Thoracic aorta (tissue), 2 donors: ENCODE measurements around the gene CKB. TPM values are rescaled to one million over a fixed set of nuclear protein-coding genes. Genes with fewer than 3 reads are reported as not detected.

Experiments used
- ATAC-seq: fragments of 150-250 bp; one replicate; pipeline ENCODE4 v1.8.0; 2017; ENCODE audit warnings: low read depth; ENCODE audit not compliant: insufficient number of reproducible peaks, low FRiP score
- DNase-seq: peaks from one replicate; pipeline ENCODE4 v3.0.0-alpha.2; 2020; ENCODE audit warnings: low spot score
- H3K27ac ChIP-seq, 2 donors: fragments of 200-600 bp; sonication (generic); 1 replicate in 1 of 2; 2 replicates in 1 of 2; pipeline ENCODE4 v1.5.1; 2016; ENCODE audit warnings: mild to moderate bottlenecking in 2 of 2, moderate library complexity in 2 of 2
- H3K27me3 ChIP-seq: fragments of 200-600 bp; sonication (generic); replicated peaks from 2 replicates; pipeline ENCODE4 v1.6.0; 2016; ENCODE audit warnings: mild to moderate bottlenecking; ENCODE audit not compliant: insufficient read depth
- H3K36me3 ChIP-seq: fragments of 200-600 bp; sonication (generic); one replicate; pipeline ENCODE4 v1.5.1; 2016
- H3K4me1 ChIP-seq, 2 donors: fragments of 200-600 bp; sonication (generic); 1 replicate in 1 of 2; 2 replicates in 1 of 2; pipeline versions ENCODE4 v1.5.1 to v1.6.0; 2016; ENCODE audit warnings: low read depth in 2 of 2, mild to moderate bottlenecking in 1 of 2; ENCODE audit not compliant: control insufficient read depth in 1 of 2
- H3K4me3 ChIP-seq: fragments of 200-600 bp; sonication (generic); 2 replicates; pipeline ENCODE4 v1.5.1; 2016; ENCODE audit warnings: mild to moderate bottlenecking
- H3K9me3 ChIP-seq: fragments of 200-600 bp; sonication (generic); 2 replicates; pipeline ENCODE4 v1.5.1; 2016
- total RNA-seq, 2 donors: library from RNA; depleted of rRNA; stranded (reverse); fragments of >200 nt; gene quantifications; one replicate each; pipeline versions ENCODE4 v1.1.0 to v1.2.3, GENCODE V29; 2016
- TF ChIP-seq, protein P1 (sequence below): fragments of 200-600 bp; sonication (generic); IDR thresholded peaks from one replicate; pipeline ENCODE4 v1.5.1; 2019; ENCODE audit warnings: antibody characterized with exemption

Gene CKB
- total RNA-seq, 2 donors from 2014 or later, result 109 to 159 TPM

DNA sequence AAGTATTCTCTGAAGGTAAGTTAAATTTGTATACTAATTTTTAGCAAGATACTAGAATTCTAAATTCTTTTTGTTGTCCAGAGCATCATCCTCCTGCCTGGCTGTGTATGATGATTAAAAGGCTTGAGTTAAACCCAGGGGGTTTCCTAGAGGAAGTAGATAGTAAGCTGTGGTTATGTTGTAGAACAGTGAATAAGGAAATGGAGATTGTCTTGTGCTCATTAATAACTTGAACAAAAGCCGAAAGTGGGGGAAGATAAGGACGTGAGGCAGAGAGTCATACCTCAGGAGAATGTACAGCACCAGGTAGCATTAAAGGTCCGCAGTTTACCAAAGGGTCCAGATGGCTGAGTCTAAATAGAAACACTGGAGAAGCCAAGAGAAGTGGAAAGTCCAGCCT lies 42.0 kb downstream of the CKB start:
- H3K36me3 ChIP-seq, result peaks cover 52% of the 10 kb centered on the region
- H3K27me3 ChIP-seq, result no peaks in the 10 kb centered on the region
- H3K4me1 ChIP-seq, result no peaks in the 10 kb centered on the region
- no peak for ATAC-seq
- H3K9me3 ChIP-seq, result no peaks in the 10 kb centered on the region
- no peak overlapping the region for H3K27ac ChIP-seq
- DNase-seq, result no peak
- no peak overlapping the region for H3K4me3 ChIP-seq
- TF ChIP-seq, protein P1, sequence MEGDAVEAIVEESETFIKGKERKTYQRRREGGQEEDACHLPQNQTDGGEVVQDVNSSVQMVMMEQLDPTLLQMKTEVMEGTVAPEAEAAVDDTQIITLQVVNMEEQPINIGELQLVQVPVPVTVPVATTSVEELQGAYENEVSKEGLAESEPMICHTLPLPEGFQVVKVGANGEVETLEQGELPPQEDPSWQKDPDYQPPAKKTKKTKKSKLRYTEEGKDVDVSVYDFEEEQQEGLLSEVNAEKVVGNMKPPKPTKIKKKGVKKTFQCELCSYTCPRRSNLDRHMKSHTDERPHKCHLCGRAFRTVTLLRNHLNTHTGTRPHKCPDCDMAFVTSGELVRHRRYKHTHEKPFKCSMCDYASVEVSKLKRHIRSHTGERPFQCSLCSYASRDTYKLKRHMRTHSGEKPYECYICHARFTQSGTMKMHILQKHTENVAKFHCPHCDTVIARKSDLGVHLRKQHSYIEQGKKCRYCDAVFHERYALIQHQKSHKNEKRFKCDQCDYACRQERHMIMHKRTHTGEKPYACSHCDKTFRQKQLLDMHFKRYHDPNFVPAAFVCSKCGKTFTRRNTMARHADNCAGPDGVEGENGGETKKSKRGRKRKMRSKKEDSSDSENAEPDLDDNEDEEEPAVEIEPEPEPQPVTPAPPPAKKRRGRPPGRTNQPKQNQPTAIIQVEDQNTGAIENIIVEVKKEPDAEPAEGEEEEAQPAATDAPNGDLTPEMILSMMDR, result no peak

DNA sequence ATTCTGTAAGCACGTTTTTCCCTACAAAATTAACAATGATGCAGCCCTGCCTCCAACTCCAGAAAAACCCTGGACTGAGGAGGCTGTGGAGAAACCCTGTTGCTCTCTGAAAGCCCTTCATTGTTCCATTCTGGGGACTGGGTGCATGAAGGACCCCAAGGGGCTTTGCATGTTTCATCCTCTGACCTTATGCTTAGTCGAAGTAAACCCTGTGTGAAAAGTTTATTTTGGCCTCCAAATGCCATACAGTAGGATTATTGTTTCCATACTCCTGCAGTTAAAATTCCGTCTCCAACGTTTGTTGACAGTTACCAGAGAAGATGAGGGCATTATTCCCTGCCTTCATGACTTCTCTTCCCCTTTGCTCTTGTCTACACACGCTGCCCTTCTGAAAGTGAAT lies 46.0 kb downstream of the CKB start:
- DNase-seq (no peak), ATAC-seq (no peak)
- Histone ChIP-seq H3K27me3 (no peaks in the 10 kb centered on the region), H3K9me3 (no peaks in the 10 kb centered on the region), H3K27ac (no peak overlapping the region), H3K4me3 (no peak overlapping the region), H3K4me1 (no peaks in the 10 kb centered on the region), H3K36me3 (peaks cover 50% of the 10 kb centered on the region)
- TF ChIP-seq, protein P1, result no peak

DNA sequence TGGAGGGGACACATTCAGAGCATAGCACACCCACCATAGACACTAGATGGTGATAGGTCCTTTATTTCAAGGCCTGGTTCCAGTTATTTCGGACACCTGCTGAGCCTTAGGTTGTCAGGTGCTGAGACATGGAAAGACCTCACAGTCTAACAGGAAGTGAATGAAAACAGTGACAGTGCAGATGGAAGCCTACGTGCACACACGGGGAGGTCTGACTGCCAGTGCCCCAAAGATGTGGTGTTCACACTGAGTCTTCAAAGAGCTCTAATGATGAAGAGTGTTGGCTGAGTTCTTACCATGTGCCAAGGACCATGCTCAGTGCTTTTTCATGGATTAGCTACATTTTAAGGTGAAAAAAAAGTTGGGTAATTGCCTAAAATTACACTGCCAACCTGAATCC lies 46.6 kb downstream of the CKB start:
- Histone ChIP-seq H3K4me3 (no peak overlapping the region), H3K27me3 (no peaks in the 10 kb centered on the region), H3K4me1 (no peaks in the 10 kb centered on the region), H3K27ac (no peak overlapping the region), H3K9me3 (no peaks in the 10 kb centered on the region), H3K36me3 (peaks cover 56% of the 10 kb centered on the region)
- DNase-seq (no peak), ATAC-seq (no peak)
- TF ChIP-seq, protein P1, result no peak

DNA sequence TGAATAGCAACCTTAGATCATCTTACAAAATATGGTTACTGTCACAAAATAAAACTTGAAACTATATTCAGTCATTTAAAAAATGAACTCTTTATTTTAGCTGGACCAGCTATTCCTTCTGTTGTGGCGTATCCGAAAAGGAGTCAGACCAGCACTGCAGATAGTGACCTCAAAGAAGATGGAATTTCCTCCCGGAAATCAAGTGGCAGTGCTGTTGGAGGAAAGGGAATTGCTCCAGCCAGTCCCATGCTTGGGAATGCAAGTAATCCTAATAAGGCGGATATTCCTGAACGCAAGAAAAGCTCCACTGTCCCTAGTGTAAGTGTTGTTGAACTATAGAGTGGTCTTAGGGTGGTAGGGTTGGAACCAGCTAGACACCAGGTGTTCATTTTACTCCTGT lies 47.7 kb downstream of the CKB start:
- no peak for ATAC-seq

DNA sequence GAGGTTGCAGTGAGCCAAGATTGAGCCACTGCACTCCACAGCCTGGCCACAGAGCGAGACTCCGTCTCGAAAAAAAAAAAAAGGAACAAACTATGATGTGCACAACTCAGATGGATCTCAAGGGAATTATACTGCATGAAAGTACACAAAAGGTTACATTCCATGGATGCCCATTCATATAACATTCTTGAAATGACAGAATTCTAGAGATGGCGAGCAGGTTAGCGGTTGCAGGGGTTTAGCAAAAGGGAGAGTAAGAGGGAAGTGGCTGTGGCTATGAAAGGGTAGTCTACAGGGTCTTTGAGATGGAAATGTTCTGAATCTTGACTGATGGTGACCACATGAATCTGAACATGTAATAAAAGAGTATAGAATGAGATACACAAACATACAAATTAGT lies 49.7 kb downstream of the CKB start:
- peaks cover 51% of the 10 kb centered on the region for H3K36me3 ChIP-seq
- H3K4me1 ChIP-seq, result no peaks in the 10 kb centered on the region
- H3K27me3 ChIP-seq, result no peaks in the 10 kb centered on the region
- no peak for ATAC-seq
- TF ChIP-seq, protein P1, result no peak
- H3K9me3 ChIP-seq, result no peaks in the 10 kb centered on the region
- no peak overlapping the region for H3K4me3 ChIP-seq
- no peak overlapping the region for H3K27ac ChIP-seq
- DNase-seq, result no peak

More for the DNA sequence above, 47.7 kb downstream of the CKB start:
- TF ChIP-seq, protein P1, result no peak
- H3K36me3 ChIP-seq, result peaks cover 53% of the 10 kb centered on the region
- no peaks in the 10 kb centered on the region for H3K27me3 ChIP-seq
- no peaks in the 10 kb centered on the region for H3K9me3 ChIP-seq
- H3K4me3 ChIP-seq, result no peak overlapping the region
- DNase-seq, result no peak
- H3K4me1 ChIP-seq, result no peaks in the 10 kb centered on the region
- no peak overlapping the region for H3K27ac ChIP-seq

Other genes with a start within 250 kb of the CKB start
- gene EIF5, start 188.6 kb downstream of the CKB start, total RNA-seq, result 100 to 1,000 TPM in 1 of 2 donors, 10 to 100 TPM in 1; 89.2 to 373 TPM
- gene MARK3, start 137.4 kb downstream of the CKB start, total RNA-seq, result 100 to 1,000 TPM in 1 of 2 donors, 10 to 100 TPM in 1; 77.6 to 133 TPM
- gene TRMT61A, start 6.4 kb upstream of the CKB start, total RNA-seq, result 10 to 100 TPM; 18.6 to 18.8 TPM
- gene BAG5, start 39.8 kb upstream of the CKB start, total RNA-seq, result 10 to 100 TPM; 21.0 to 34.9 TPM
- 10 to 100 TPM in 1 of 2 donors, 1 to 10 TPM in 1; 8.0 to 17.6 TPM for gene COA8, start 40.1 kb upstream of the CKB start, total RNA-seq
- gene KLC1, start 106.4 kb upstream of the CKB start, total RNA-seq, result 100 to 1,000 TPM; 545 to 588 TPM
- 10 to 100 TPM in 1 of 2 donors, 1 to 10 TPM in 1; 8.4 to 18.5 TPM for gene XRCC3, start 192.6 kb upstream of the CKB start, total RNA-seq
- gene ZFYVE21, start 193.0 kb upstream of the CKB start, total RNA-seq, result 100 to 1,000 TPM in 1 of 2 donors, 10 to 100 TPM in 1; 97.1 to 159 TPM